Upper lobe of left lung (tissue), 6 donors: Measurements from ENCODE around the gene DAPK2. TPM values are rescaled to one million over a fixed set of nuclear protein-coding genes. Genes with fewer than 3 reads are reported as not detected.
"Not testable (repeated sequence)": the region's sequence is repeated elsewhere in the genome, so short reads cannot be mapped to it uniquely, and the experiment has no call there.

Experiments used
- ATAC-seq, 2 donors: fragments of 200-7000 bp; cut with Tn5 transposase; one replicate each; pipeline ENCODE4 v1.9.1; 2022; ENCODE audit warnings: mild to moderate bottlenecking in 2 of 2, moderate library complexity in 2 of 2; ENCODE audit not compliant: low FRiP score in 2 of 2
- DNase-seq, 2 donors: peaks; one replicate each; pipeline ENCODE4 v3.0.0-alpha.2; 2019 to 2020
- H3K27ac ChIP-seq, 4 donors: fragments of 200-600 bp; sonication (generic); one replicate each; pipeline ENCODE4 v1.5.1; 2016 to 2019
- H3K27me3 ChIP-seq, 4 donors: fragments of 200-600 bp; sonication (generic); one replicate each; pipeline ENCODE4 v1.5.1; 2017 to 2019
- H3K36me3 ChIP-seq, 4 donors: fragments of 200-600 bp; sonication (generic); one replicate each; pipeline ENCODE4 v1.5.1; 2016 to 2019
- H3K4me1 ChIP-seq, 4 donors: fragments of 200-600 bp; sonication (generic); one replicate each; pipeline ENCODE4 v1.5.1; 2018 to 2019
- H3K4me3 ChIP-seq, 4 donors: fragments of 200-600 bp; sonication (generic); one replicate each; pipeline ENCODE4 v1.5.1; 2017 to 2019; ENCODE audit warnings: mild to moderate bottlenecking in 2 of 4, moderate library complexity in 1 of 4
- H3K9me3 ChIP-seq, 4 donors: fragments of 200-600 bp; sonication (generic); one replicate each; pipeline ENCODE4 v1.5.1; 2018 to 2019
- EP300 ChIP-seq, 4 donors: sonication (generic); formaldehyde crosslinking; IDR thresholded peaks; one replicate each; pipeline ENCODE4 v1.5.1; 2017; ENCODE audit warnings: antibody characterized with exemption in 4 of 4, control low read depth in 2 of 4
- POLR2A ChIP-seq, 4 donors: fragments of 450-650 bp; IDR thresholded peaks; one replicate each; pipeline ENCODE4 v1.5.1; 2016 to 2017; ENCODE audit warnings: antibody characterized with exemption in 4 of 4, mild to moderate bottlenecking in 2 of 4
- POLR2AphosphoS5 ChIP-seq, 2 donors: sonication (generic); formaldehyde crosslinking; IDR thresholded peaks; one replicate each; pipeline ENCODE4 v1.5.1; 2017; ENCODE audit warnings: antibody characterized with exemption in 2 of 2
- WGBS, 2 donors: methylation state at CpG; one replicate each; pipeline ENCODE4 v1.1.5; 2017 to 2018; 5-methylcytosine and 5-hydroxymethylcytosine counted together
- total RNA-seq, 6 donors: library from RNA; depleted of rRNA in 4 of 6; stranded (reverse); fragments of >200 nt in 4 of 6; gene quantifications; one replicate each; pipeline versions ENCODE4 v1.1.0 to v1.2.1, GENCODE V29; 2016 to 2021
- TF ChIP-seq, protein P1 (sequence below), 6 experiments: fragments of 450-650 bp in 4 of 6; fragments of 200-600 bp in 2 of 6; sonication (generic) in 2 of 6; IDR thresholded peaks; one replicate each; pipeline ENCODE4 v1.5.1; 2016 to 2019; ENCODE audit warnings: antibody characterized with exemption in 6 of 6
- donor health status: DM: no; HTN: no; CAD: no; lungs with moderate emphysema.
- donor health status: DM: no; HTN: yes; CAD: no; lungs with severe emphysema.

DAPK2 gene
- total RNA-seq, 6 donors from 2014 or later: 58.3 to 270 (median 136) TPM

DNA sequence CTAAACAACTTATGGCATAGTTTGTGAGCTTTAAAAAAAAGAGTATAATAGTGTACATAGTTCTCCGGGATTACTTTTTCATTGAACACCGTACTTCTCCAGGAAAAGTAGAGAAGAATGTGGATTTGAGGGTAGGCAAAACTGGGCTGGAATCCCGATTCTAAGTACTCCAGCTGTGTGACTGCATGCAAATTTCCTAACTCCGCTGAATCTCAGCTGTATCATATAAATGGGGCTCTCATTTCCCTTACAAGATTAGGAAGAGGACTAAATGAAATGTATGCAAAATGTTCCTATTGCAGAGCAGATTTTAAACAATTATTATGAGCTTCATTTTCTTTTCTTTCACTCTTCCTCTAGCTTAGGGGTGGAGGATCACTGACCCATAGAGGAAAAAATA is 142.2 kb downstream of the DAPK2 start:
- H3K4me1 ChIP-seq: peaks cover 18 to 21% (median 19%) of the 10 kb centered on the region in 4 donors
- no peak overlapping the region for H3K27ac ChIP-seq
- WGBS, 2 donors: 64 to 69% methylated on average over 4 of the region's 4 CpGs
- no peak overlapping the region for H3K4me3 ChIP-seq
- no peaks in the 10 kb centered on the region for H3K9me3 ChIP-seq
- TF ChIP-seq POLR2AphosphoS5 (IDR thresholded peaks at IDR 0.05) (no peak), EP300 (IDR thresholded peaks at IDR 0.05) (no peak), POLR2A (IDR thresholded peaks at IDR 0.05) (no peak)
- TF ChIP-seq, protein P1, sequence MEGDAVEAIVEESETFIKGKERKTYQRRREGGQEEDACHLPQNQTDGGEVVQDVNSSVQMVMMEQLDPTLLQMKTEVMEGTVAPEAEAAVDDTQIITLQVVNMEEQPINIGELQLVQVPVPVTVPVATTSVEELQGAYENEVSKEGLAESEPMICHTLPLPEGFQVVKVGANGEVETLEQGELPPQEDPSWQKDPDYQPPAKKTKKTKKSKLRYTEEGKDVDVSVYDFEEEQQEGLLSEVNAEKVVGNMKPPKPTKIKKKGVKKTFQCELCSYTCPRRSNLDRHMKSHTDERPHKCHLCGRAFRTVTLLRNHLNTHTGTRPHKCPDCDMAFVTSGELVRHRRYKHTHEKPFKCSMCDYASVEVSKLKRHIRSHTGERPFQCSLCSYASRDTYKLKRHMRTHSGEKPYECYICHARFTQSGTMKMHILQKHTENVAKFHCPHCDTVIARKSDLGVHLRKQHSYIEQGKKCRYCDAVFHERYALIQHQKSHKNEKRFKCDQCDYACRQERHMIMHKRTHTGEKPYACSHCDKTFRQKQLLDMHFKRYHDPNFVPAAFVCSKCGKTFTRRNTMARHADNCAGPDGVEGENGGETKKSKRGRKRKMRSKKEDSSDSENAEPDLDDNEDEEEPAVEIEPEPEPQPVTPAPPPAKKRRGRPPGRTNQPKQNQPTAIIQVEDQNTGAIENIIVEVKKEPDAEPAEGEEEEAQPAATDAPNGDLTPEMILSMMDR (IDR thresholded peaks at IDR 0.05): no peak
- no peak for DNase-seq
- ATAC-seq: no peak
- no peaks in the 10 kb centered on the region for H3K27me3 ChIP-seq
- peaks cover 0 to 11% (median 0%) of the 10 kb centered on the region in 4 donors for H3K36me3 ChIP-seq

DNA sequence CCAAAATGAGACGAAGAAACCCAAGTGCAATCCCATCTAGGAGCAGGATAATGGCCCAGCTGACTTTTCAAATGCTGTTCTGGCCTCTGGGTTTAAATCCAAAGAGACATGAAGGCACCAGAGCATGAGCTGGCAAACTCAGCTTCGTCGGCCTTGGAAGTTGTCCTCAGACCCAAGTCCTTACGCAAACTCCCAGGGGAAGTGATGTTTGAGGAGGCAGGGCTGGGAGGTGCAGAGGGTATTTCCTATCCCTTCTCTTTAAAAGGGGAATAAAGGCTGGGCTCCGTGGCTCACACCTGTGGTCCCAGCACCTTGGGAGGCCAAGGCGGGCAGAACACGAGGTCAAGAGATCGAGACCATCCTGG is 143.6 kb downstream of the DAPK2 start:
- no peak overlapping the region for H3K27ac ChIP-seq
- no peaks in the 10 kb centered on the region for H3K27me3 ChIP-seq
- DNase-seq (no peak), ATAC-seq (no peak)
- H3K4me1 ChIP-seq: peaks cover 20 to 28% (median 25%) of the 10 kb centered on the region in 4 donors
- TF ChIP-seq POLR2A (IDR thresholded peaks at IDR 0.05) (no peak), EP300 (IDR thresholded peaks at IDR 0.05) (no peak)
- TF ChIP-seq, protein P1 (IDR thresholded peaks at IDR 0.05): no peak
- H3K36me3 ChIP-seq: peaks cover 0 to 3% (median 0%) of the 10 kb centered on the region in 4 donors
- no peaks in the 10 kb centered on the region for H3K9me3 ChIP-seq
- H3K4me3 ChIP-seq: no peak overlapping the region
- WGBS, 2 donors: 70 to 85% methylated on average over 8 of the region's 8 CpGs

DNA sequence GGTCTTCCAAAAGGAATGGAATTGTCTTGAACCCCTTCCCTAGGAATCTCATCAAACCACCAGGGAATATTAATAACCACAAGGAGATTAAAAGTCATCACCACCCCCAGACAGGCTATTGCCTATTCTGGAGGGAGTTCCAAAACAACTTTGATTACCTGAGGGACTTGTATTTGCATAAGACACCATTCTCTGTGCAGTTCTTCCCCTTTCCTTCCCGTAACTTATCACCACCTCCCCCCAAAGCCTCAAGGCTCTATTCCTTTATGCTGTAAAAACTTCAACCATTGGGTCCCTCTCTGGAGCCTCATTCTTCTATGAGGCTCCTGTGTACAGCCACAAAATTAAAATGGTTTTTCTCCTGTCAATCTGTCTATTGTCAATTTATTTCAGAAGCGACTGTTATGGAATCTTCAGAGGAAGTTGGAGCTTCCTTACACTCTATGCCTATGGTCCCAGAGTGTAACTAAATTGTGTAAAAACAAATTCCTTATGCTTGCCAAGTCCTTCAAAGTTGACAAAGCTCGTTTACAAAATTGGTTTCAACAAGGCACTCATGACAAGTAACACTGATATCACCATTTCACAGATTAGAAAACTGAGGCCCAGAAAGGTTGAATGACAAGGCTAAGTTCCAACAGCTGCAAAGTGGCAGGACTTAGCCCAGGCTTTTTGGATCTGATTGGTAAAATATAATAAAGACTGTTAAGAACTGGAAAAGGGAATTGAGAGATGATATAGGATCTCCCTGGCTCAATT is 144.2 kb downstream of the DAPK2 start:
- DNase-seq (no peak), ATAC-seq (no peak)
- Histone ChIP-seq H3K27ac (no peak overlapping the region), H3K9me3 (no peaks in the 10 kb centered on the region), H3K27me3 (no peaks in the 10 kb centered on the region), H3K4me1 (peaks cover 22 to 33% (median 30%) of the 10 kb centered on the region in 4 donors), H3K36me3 (no peaks in the 10 kb centered on the region), H3K4me3 (no peak overlapping the region)
- no peak for TF ChIP-seq EP300 (IDR thresholded peaks at IDR 0.05)
- TF ChIP-seq, protein P1 (IDR thresholded peaks at IDR 0.05): no peak
- TF ChIP-seq POLR2A (IDR thresholded peaks at IDR 0.05): no peak
- no peak for TF ChIP-seq POLR2AphosphoS5 (IDR thresholded peaks at IDR 0.05)
- 56 to 60% methylated on average over 3 of the region's 3 CpGs for WGBS, 2 donors

DNA sequence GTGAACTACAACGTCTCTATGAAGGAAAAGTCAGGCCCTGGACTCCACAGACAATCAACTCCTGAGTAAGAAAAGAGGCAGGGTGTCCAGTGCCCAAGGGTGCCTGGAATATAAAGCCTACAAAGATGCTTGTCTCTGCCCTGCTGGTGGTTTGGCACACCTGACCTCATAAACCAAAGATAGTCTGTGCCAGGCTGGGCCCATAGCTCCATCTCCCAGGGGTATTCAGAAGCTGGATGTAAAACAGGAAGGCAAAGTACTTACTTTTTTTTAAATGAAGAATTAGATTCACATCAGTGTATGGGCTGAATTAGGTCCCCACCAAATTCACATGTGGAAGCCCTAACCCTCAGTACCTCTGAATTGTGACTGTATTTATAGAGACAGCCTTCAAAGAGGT is 146.0 kb downstream of the DAPK2 start:
- no peak for DNase-seq
- TF ChIP-seq, protein P1 (IDR thresholded peaks at IDR 0.05): no peak
- TF ChIP-seq POLR2AphosphoS5 (IDR thresholded peaks at IDR 0.05) (no peak), POLR2A (IDR thresholded peaks at IDR 0.05) (no peak), EP300 (IDR thresholded peaks at IDR 0.05) (no peak)
- Histone ChIP-seq H3K27ac (no peak overlapping the region), H3K4me3 (no peak overlapping the region), H3K27me3 (no peaks in the 10 kb centered on the region), H3K9me3 (no peaks in the 10 kb centered on the region), H3K36me3 (no peaks in the 10 kb centered on the region), H3K4me1 (peaks cover 27 to 42% (median 40%) of the 10 kb centered on the region in 4 donors)
- ATAC-seq: no peak
- WGBS, 2 donors: 90 to 94% methylated on average over 1 of the region's 1 CpG

DNA sequence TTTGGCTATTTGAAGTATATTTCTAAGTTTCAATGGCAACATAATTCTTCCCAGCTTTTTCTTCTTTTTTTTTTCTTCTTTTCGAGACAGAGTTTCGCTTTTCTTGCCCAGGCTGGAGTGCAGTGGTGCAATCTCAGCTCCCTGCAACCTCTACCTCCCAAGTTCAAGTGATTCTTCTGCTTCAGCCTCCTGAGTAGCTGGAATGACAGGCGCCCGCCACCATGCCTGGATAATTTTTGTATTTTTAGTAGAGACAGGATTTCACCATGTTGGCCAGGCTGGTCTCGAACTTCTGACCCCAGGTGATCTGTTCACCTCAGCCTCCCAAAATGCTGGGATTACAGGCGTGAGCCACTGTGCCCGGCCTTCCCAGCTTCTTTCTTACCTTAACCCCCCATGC is 146.7 kb downstream of the DAPK2 start:
- H3K4me1 ChIP-seq: peaks cover 27 to 43% (median 39%) of the 10 kb centered on the region in 4 donors
- not testable (repeated sequence) for ATAC-seq

More for the DNA sequence above, 146.7 kb downstream of the DAPK2 start:
- H3K4me3 ChIP-seq, H3K36me3 ChIP-seq, H3K27me3 ChIP-seq, H3K9me3 ChIP-seq, DNase-seq: not testable (repeated sequence)
- WGBS, 2 donors: 64 to 67% methylated on average over 7 of the region's 7 CpGs
- H3K27ac ChIP-seq: peak overlapping the region in 3 of 4 donors; percentile 44 to 73 (median 68)
